HepG2 (cell line): Measurements from ENCODE around the gene EGFR. TPM values are rescaled to one million over a fixed set of nuclear protein-coding genes. Genes with fewer than 3 reads are reported as not detected.

ENCODE experiments used
- GTF2F1 ChIP-seq: fragments of 150-350 bp; IDR thresholded peaks from 2 replicates; pipeline ENCODE4 v1.6.1; 2014; ENCODE audit warnings: low read length
- GTF3A ChIP-seq: sonication (generic); formaldehyde crosslinking; conservative IDR thresholded peaks from 2 replicates; pipeline ENCODE4 v1.4.0; 2020; ENCODE audit warnings: mild to moderate bottlenecking, missing genetic modification reagents
- NFIB ChIP-seq: sonication (generic); formaldehyde crosslinking; IDR thresholded peaks from 2 replicates; pipeline ENCODE4 v1.9.0; 2021; ENCODE audit warnings: missing genetic modification reagents, mild to moderate bottlenecking, borderline replicate concordance
- NR2F2 ChIP-seq: IDR thresholded peaks from 2 replicates; pipeline ENCODE4 v1.6.1; 2012; ENCODE audit warnings: low read depth, inconsistent platforms, borderline replicate concordance
- NR2F6 ChIP-seq, 2 experiments: IDR thresholded peaks; 2 replicates each; pipeline ENCODE4 v1.6.1; 2016; ENCODE audit warnings: antibody characterized with exemption in 1 of 2, mild to moderate bottlenecking in 1 of 2
- SALL1 ChIP-seq: sonication (generic); formaldehyde crosslinking; IDR thresholded peaks from 2 replicates; pipeline ENCODE4 v1.8.0; 2022; ENCODE audit warnings: mild to moderate bottlenecking, missing genetic modification reagents
- SETDB1 ChIP-seq: sonication (generic); formaldehyde crosslinking; IDR thresholded peaks from 2 replicates; pipeline ENCODE4 v1.5.1; 2020; ENCODE audit warnings: missing genetic modification reagents, mild to moderate bottlenecking, borderline replicate concordance
- TBL1XR1 ChIP-seq: fragments of 150-350 bp; IDR thresholded peaks from 2 replicates; pipeline ENCODE4 v1.6.1; 2014; ENCODE audit warnings: borderline replicate concordance, low read length; ENCODE audit not compliant: partially characterized antibody
- ZBTB38 ChIP-seq: sonication (generic); formaldehyde crosslinking; IDR thresholded peaks from 2 replicates; pipeline ENCODE4 v1.5.1; 2020; ENCODE audit warnings: mild to moderate bottlenecking, missing genetic modification reagents
- ZFP36L1 ChIP-seq: sonication (generic); formaldehyde crosslinking; IDR thresholded peaks from 2 replicates; pipeline ENCODE4 v1.8.0; 2022; ENCODE audit warnings: mild to moderate bottlenecking, missing genetic modification reagents, moderate library complexity
- ZNF326 ChIP-seq: sonication (generic); formaldehyde crosslinking; IDR thresholded peaks from 2 replicates; pipeline ENCODE4 v1.4.0; 2020; ENCODE audit warnings: missing genetic modification reagents, borderline replicate concordance
- ZNF674 ChIP-seq: sonication (generic); formaldehyde crosslinking; IDR thresholded peaks from 2 replicates; pipeline ENCODE4 v1.5.0; 2020; ENCODE audit warnings: low read depth, mild to moderate bottlenecking, missing genetic modification reagents
- ZNF7 ChIP-seq: IDR thresholded peaks from 2 replicates; pipeline ENCODE4 v1.6.1; 2016; ENCODE audit warnings: missing biosample characterization, missing genetic modification reagents
- polyA plus RNA-seq, 8 experiments: library from polyadenylated mRNA; depleted of rRNA in 3 of 8; stranded (reverse) in 7 of 8; unstranded in 1 of 8; fragments of >200 nt; fragmentation: Illumina TruSeq in 4 of 8; extraction: Trizol in 4 of 8; gene quantifications; 2 replicates each; pipeline versions ENCODE4 v1.2.1 to v1.2.3, GENCODE V29; 2011 to 2016; ENCODE audit warnings: low read depth in 4 of 8, missing spikeins in 1 of 8, mixed read lengths in 1 of 8; ENCODE audit not compliant: insufficient read depth in 1 of 8
- total RNA-seq, 5 experiments: library from RNA; depleted of rRNA; stranded (reverse); fragments of >200 nt; fragmentation: Illumina TruSeq; extraction: Trizol; gene quantifications; 2 replicates each; pipeline ENCODE4 v1.2.3, GENCODE V29; 2016; ENCODE audit warnings: low read depth in 1 of 5
- TF ChIP-seq, protein P1 (sequence below), 2 experiments: sonication (generic) in 1 of 2; formaldehyde crosslinking in 1 of 2; IDR thresholded peaks; 2 replicates each; pipeline versions ENCODE4 v1.6.1 to v1.9.0; 2014 to 2022; ENCODE audit warnings: antibody characterized with exemption in 1 of 2, borderline replicate concordance in 1 of 2, inconsistent platforms in 1 of 2, low read depth in 1 of 2, missing genetic modification reagents in 1 of 2
- TF ChIP-seq, protein P2 (sequence below): sonication (generic); formaldehyde crosslinking; IDR thresholded peaks from 2 replicates; pipeline ENCODE4 v1.9.0; 2021; ENCODE audit warnings: missing genetic modification reagents, borderline replicate concordance

The EGFR gene
- total and polyA plus RNA-seq, 2 of the 13 experiments (the other 11 are each of a cell fraction or from before 2014, with no cell fraction given): 7.0 to 10.0 TPM

DNA sequence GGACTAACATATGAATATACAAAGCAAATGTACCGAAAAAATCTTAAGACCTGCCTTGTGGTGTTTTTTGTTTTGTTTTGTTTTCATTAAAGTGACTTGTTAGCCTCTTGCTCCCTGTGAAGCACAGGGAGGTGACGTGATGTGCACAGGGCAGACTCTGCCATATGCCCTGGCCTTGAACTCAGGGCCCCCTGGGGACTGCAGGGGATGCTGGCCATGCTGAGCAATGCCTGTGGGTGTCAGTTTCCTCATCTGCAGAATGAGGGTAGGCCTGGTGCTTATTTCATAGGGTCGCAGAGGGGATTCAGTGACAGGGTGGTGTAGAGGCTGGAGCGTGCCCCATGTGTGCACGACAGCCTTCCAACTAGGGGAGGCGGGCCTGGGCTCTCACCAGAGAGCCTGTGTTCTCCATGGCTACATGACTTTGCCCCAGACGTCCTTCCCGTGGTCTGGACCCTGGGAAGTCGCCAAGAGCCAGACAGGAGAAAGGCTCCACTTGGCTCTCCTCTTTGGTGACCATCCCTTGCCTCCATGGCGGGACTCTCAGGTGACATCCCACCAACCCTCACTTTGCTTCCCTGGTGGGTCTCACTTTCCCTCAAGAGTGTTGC is 14.5 kb downstream of the EGFR start (continued):
- TF ChIP-seq, protein P1, sequence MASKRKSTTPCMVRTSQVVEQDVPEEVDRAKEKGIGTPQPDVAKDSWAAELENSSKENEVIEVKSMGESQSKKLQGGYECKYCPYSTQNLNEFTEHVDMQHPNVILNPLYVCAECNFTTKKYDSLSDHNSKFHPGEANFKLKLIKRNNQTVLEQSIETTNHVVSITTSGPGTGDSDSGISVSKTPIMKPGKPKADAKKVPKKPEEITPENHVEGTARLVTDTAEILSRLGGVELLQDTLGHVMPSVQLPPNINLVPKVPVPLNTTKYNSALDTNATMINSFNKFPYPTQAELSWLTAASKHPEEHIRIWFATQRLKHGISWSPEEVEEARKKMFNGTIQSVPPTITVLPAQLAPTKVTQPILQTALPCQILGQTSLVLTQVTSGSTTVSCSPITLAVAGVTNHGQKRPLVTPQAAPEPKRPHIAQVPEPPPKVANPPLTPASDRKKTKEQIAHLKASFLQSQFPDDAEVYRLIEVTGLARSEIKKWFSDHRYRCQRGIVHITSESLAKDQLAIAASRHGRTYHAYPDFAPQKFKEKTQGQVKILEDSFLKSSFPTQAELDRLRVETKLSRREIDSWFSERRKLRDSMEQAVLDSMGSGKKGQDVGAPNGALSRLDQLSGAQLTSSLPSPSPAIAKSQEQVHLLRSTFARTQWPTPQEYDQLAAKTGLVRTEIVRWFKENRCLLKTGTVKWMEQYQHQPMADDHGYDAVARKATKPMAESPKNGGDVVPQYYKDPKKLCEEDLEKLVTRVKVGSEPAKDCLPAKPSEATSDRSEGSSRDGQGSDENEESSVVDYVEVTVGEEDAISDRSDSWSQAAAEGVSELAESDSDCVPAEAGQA (IDR thresholded peaks at IDR 0.05; ENCODE audit: low read depth): no peak
- TF ChIP-seq, protein P1 (CRISPR knock-in tag; IDR thresholded peaks at IDR 0.05; ENCODE audit: borderline replicate concordance): no peak
- no peak for TF ChIP-seq TBL1XR1
- TF ChIP-seq NR2F6 (IDR thresholded peaks at IDR 0.05): no peak
- TF ChIP-seq NR2F6 (CRISPR knock-in tag; IDR thresholded peaks at IDR 0.05): 0 out of 2 replicates have a peak, but pooled peaks have one; percentile 22
- TF ChIP-seq NFIB (CRISPR knock-in tag): no peak
- no peak for TF ChIP-seq GTF2F1
- TF ChIP-seq NR2F2: no peak
- TF ChIP-seq ZNF326 (CRISPR knock-in tag): no peak
- TF ChIP-seq ZFP36L1 (CRISPR knock-in tag): no peak
- no peak for TF ChIP-seq GTF3A (CRISPR knock-in tag)
- TF ChIP-seq ZNF7 (CRISPR knock-in tag): no peak
- TF ChIP-seq SALL1 (CRISPR knock-in tag): peak; percentile 42; the same call in 1 of the 2 replicates
- TF ChIP-seq, protein P2, sequence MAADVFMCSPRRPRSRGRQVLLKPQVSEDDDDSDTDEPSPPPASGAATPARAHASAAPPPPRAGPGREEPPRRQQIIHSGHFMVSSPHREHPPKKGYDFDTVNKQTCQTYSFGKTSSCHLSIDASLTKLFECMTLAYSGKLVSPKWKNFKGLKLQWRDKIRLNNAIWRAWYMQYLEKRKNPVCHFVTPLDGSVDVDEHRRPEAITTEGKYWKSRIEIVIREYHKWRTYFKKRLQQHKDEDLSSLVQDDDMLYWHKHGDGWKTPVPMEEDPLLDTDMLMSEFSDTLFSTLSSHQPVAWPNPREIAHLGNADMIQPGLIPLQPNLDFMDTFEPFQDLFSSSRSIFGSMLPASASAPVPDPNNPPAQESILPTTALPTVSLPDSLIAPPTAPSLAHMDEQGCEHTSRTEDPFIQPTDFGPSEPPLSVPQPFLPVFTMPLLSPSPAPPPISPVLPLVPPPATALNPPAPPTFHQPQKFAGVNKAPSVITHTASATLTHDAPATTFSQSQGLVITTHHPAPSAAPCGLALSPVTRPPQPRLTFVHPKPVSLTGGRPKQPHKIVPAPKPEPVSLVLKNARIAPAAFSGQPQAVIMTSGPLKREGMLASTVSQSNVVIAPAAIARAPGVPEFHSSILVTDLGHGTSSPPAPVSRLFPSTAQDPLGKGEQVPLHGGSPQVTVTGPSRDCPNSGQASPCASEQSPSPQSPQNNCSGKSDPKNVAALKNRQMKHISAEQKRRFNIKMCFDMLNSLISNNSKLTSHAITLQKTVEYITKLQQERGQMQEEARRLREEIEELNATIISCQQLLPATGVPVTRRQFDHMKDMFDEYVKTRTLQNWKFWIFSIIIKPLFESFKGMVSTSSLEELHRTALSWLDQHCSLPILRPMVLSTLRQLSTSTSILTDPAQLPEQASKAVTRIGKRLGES (CRISPR knock-in tag): no peak
- no peak for TF ChIP-seq ZBTB38 (CRISPR knock-in tag)
- no peak for TF ChIP-seq SETDB1 (CRISPR knock-in tag)
- TF ChIP-seq ZNF674 (CRISPR knock-in tag): no peak
